ENCODE results near the gene MVB12B.

GRCh38 chr9:126423142-126423915 is 96.7 kb downstream of the MVB12B start:
- TF ChIP-seq EP300 (IDR thresholded peaks at IDR 0.05; ENCODE audit: borderline replicate concordance) (no peak), YY1 (IDR thresholded peaks at IDR 0.05; ENCODE audit: low read depth) (no peak), RAD21 (IDR thresholded peaks at IDR 0.05; ENCODE audit: low read depth) (no peak), EGR1 (IDR thresholded peaks at IDR 0.05) (no peak), CREB1 (IDR thresholded peaks at IDR 0.05; ENCODE audit: low read depth) (no peak), MAX (IDR thresholded peaks at IDR 0.05) (no peak), TEAD4 (IDR thresholded peaks at IDR 0.05) (no peak), REST (IDR thresholded peaks at IDR 0.05; ENCODE audit: low read depth) (no peak), USF1 (IDR thresholded peaks at IDR 0.05) (no peak), TAF1 (IDR thresholded peaks at IDR 0.05; ENCODE audit: low read depth) (no peak), FOXM1 (IDR thresholded peaks at IDR 0.05; ENCODE audit: borderline replicate concordance, low read depth) (no peak), ZBTB7A (IDR thresholded peaks at IDR 0.05; ENCODE audit: low read depth) (no peak)

Measured in Ishikawa (cell line).